HuH-7.5 (cell line): ENCODE data around the gene CELF2.

ENCODE experiments used
- DNase-seq: peaks from one replicate; pipeline ENCODE4 v3.0.0; 2011; ENCODE audit warnings: low spot score

CELF2 gene

GRCh38 chr10:11134411-11134810, 116.7 kb downstream of the CELF2 start:
- DNase-seq, result no peak

GRCh38 chr10:11135709-11136108, 118.0 kb downstream of the CELF2 start:
- DNase-seq, result no peak

GRCh38 chr10:11138314-11139033, 120.8 kb downstream of the CELF2 start:
- DNase-seq, result no peak

- no peak for DNase-seq
Observed at GRCh38 chr10:11140963-11141362, 123.3 kb downstream of the CELF2 start.

GRCh38 chr10:11141571-11142091, 124.0 kb downstream of the CELF2 start:
- DNase-seq, result no peak

- DNase-seq, result no peak
Observed at GRCh38 chr10:11142777-11143176, 125.1 kb downstream of the CELF2 start.

GRCh38 chr10:11143242-11143641, 125.6 kb downstream of the CELF2 start:
- no peak for DNase-seq

- DNase-seq, result no peak
Observed at GRCh38 chr10:11144626-11145494, 127.2 kb downstream of the CELF2 start.

- no peak for DNase-seq
Observed at GRCh38 chr10:11145495-11145855, 127.8 kb downstream of the CELF2 start.

- DNase-seq, result no peak
Observed at GRCh38 chr10:11146402-11147171, 128.9 kb downstream of the CELF2 start.

GRCh38 chr10:11147722-11148121, 130.1 kb downstream of the CELF2 start:
- DNase-seq, result no peak

- DNase-seq, result no peak
Observed at GRCh38 chr10:11148142-11149028, 130.7 kb downstream of the CELF2 start.

GRCh38 chr10:11149807-11150141, 132.1 kb downstream of the CELF2 start:
- DNase-seq, result no peak

GRCh38 chr10:11150231-11150731, 132.6 kb downstream of the CELF2 start:
- no peak for DNase-seq

- no peak for DNase-seq
Observed at GRCh38 chr10:11150879-11151415, 133.3 kb downstream of the CELF2 start.

GRCh38 chr10:11152801-11153200, 135.1 kb downstream of the CELF2 start:
- no peak for DNase-seq

- DNase-seq, result no peak
Observed at GRCh38 chr10:11153245-11153644, 135.6 kb downstream of the CELF2 start.

- no peak for DNase-seq
Observed at GRCh38 chr10:11153766-11154165, 136.1 kb downstream of the CELF2 start.

GRCh38 chr10:11154333-11154732, 136.7 kb downstream of the CELF2 start:
- DNase-seq, result no peak

GRCh38 chr10:11154849-11155498, 137.3 kb downstream of the CELF2 start:
- DNase-seq, result no peak

GRCh38 chr10:11156480-11156879, 138.8 kb downstream of the CELF2 start:
- no peak for DNase-seq
